Ishikawa (cell line): ENCODE measurements around the gene DAB2IP.

ENCODE experiments used
- CREB1 ChIP-seq: IDR thresholded peaks from 2 replicates; pipeline ENCODE4 v1.6.1; 2012; ENCODE audit warnings: low read depth
- EGR1 ChIP-seq: IDR thresholded peaks from 2 replicates; pipeline ENCODE4 v1.6.1; 2012
- FOXM1 ChIP-seq: IDR thresholded peaks from 2 replicates; pipeline ENCODE4 v1.6.1; 2012; ENCODE audit warnings: low read depth, borderline replicate concordance
- MAX ChIP-seq: IDR thresholded peaks from 2 replicates; pipeline ENCODE4 v1.6.1; 2012
- NFIC ChIP-seq: IDR thresholded peaks from 2 replicates; pipeline ENCODE4 v1.6.1; 2012
- RAD21 ChIP-seq: IDR thresholded peaks from 2 replicates; pipeline ENCODE4 v1.6.1; 2012; ENCODE audit warnings: low read depth
- REST ChIP-seq: IDR thresholded peaks from 2 replicates; pipeline ENCODE4 v1.6.1; 2012; ENCODE audit warnings: low read depth, mild to moderate bottlenecking
- TCF12 ChIP-seq: IDR thresholded peaks from 2 replicates; pipeline ENCODE4 v1.6.1; 2012; ENCODE audit warnings: low read depth
- YY1 ChIP-seq: IDR thresholded peaks from 2 replicates; pipeline ENCODE4 v1.6.1; 2012; ENCODE audit warnings: low read depth

- no peak for TF ChIP-seq REST
- no peak for TF ChIP-seq NFIC
- no peak for TF ChIP-seq EGR1
- TF ChIP-seq RAD21 = no peak
- no peak for TF ChIP-seq MAX
- no peak for TF ChIP-seq TCF12
- no peak for TF ChIP-seq YY1
- TF ChIP-seq CREB1 = no peak
- no peak for TF ChIP-seq FOXM1
These were observed 3.9 kb downstream of the DAB2IP start for GRCh38 chr9:121655231-121655755.
